OCI-LY1 (cell line): ENCODE data around the gene FZR1.

Experiments
- EZH2 ChIP-seq: fragments of 200-600 bp; sonication (generic), shearing (Covaris generic); IDR thresholded peaks from 2 replicates; pipeline ENCODE4 v1.8.0; 2017; ENCODE audit warnings: borderline replicate concordance, mixed run types, mild to moderate bottlenecking, antibody characterized with exemption, low read length, moderate library complexity, mixed read lengths
- TF ChIP-seq, protein P1 (sequence below): fragments of 200-600 bp; sonication (generic), shearing (Covaris generic); IDR thresholded peaks from 2 replicates; pipeline ENCODE4 v1.5.1; 2017; ENCODE audit warnings: mild to moderate bottlenecking, antibody characterized with exemption, low read length, moderate library complexity, mixed read lengths

DNA sequence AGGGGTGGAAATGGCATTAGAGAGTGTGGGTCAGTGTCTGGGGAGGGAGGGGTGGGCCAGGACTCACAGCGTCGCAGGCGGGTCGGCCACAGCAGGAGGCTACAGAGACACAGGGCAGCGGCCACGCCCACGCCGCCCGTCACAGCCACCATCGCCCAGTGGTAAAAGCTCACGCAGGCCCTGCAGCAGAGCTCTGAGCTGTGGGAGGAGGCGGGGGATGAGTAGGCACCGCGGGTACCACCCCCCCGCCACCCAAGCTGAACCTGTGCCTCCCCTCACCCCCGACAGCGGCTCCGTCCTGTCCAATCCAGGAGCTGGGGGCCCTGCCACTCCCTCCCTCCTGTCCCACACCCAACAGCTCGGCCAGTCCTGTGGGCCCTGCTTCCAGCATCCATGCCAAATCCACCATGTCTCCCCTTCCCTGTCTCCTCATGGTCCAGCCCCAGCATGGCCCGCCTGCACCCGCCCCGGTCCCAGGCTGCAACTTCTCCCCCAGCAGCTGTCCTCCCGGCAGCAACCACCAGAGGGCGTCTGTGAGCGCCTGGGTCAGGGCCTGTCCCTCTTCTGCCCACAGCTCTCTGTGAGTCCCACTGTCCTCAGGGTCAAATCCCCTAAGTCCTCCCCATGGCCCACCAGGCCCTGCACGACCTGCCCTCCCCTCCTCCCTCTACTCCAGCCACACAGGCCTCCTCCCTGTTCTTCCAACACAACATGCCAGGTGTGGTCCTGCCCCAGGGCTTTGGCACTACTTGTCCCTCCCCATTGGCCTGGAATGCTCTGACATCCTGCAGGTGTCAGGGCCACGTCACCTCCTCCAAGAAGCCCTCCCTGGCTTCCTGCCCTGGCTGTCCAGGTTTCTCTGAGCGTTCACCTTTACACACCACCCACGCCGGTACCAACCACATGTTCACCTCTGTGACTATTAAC is 38.9 kb downstream of the FZR1 start:
- TF ChIP-seq, protein P1, sequence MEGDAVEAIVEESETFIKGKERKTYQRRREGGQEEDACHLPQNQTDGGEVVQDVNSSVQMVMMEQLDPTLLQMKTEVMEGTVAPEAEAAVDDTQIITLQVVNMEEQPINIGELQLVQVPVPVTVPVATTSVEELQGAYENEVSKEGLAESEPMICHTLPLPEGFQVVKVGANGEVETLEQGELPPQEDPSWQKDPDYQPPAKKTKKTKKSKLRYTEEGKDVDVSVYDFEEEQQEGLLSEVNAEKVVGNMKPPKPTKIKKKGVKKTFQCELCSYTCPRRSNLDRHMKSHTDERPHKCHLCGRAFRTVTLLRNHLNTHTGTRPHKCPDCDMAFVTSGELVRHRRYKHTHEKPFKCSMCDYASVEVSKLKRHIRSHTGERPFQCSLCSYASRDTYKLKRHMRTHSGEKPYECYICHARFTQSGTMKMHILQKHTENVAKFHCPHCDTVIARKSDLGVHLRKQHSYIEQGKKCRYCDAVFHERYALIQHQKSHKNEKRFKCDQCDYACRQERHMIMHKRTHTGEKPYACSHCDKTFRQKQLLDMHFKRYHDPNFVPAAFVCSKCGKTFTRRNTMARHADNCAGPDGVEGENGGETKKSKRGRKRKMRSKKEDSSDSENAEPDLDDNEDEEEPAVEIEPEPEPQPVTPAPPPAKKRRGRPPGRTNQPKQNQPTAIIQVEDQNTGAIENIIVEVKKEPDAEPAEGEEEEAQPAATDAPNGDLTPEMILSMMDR: peak; percentile 95
- no peak for TF ChIP-seq EZH2
